Activated CD4-positive, alpha-beta T cell treated with anti-CD3 and anti-CD28 coated beads, Interleukin-2, amount 50 U/mL, for 48 hours (primary cell): ENCODE data around the gene OR14I1.

Experiments
- DNase-seq, 2 experiments: peaks; one replicate each; pipeline ENCODE4 v3.0.0-alpha.2; 2020

The OR14I1 gene

GRCh38 chr1:248702714-248703113, at the start of gene OR14I1:
OR14I1 (minus strand) TSS chr1:248702766.
- no peak for DNase-seq

- DNase-seq, result no peak
Observed at GRCh38 chr1:248751635-248752034, 49.1 kb upstream of the OR14I1 start.

GRCh38 chr1:248751142-248751541, 48.6 kb upstream of the OR14I1 start:
- DNase-seq, result no peak

GRCh38 chr1:248750496-248750895, 47.9 kb upstream of the OR14I1 start:
- no peak for DNase-seq

- DNase-seq, result no peak
Observed at GRCh38 chr1:248748211-248748610, 45.6 kb upstream of the OR14I1 start.

- DNase-seq, result no peak
Observed at GRCh38 chr1:248740876-248741275, 38.3 kb upstream of the OR14I1 start.

GRCh38 chr1:248739572-248740205, 37.1 kb upstream of the OR14I1 start:
- no peak for DNase-seq

- DNase-seq, result no peak
Observed at GRCh38 chr1:248737457-248737856, 34.9 kb upstream of the OR14I1 start.

GRCh38 chr1:248736977-248737376, 34.4 kb upstream of the OR14I1 start:
- no peak for DNase-seq

GRCh38 chr1:248733566-248733965, 31.0 kb upstream of the OR14I1 start:
- DNase-seq, result no peak

- DNase-seq, result no peak
Observed at GRCh38 chr1:248730507-248731335, 28.2 kb upstream of the OR14I1 start.

GRCh38 chr1:248714248-248714647, 11.7 kb upstream of the OR14I1 start:
- DNase-seq, result no peak

- no peak for DNase-seq
Observed at GRCh38 chr1:248710305-248710900, 7.8 kb upstream of the OR14I1 start.

GRCh38 chr1:248704606-248705005, 2.0 kb upstream of the OR14I1 start:
- DNase-seq, result no peak

GRCh38 chr1:248703674-248704073, 1.1 kb upstream of the OR14I1 start:
- no peak for DNase-seq

GRCh38 chr1:248699099-248699498, 3.5 kb downstream of the OR14I1 start:
- no peak for DNase-seq

- no peak for DNase-seq
Observed at GRCh38 chr1:248697907-248698306, 4.7 kb downstream of the OR14I1 start.

GRCh38 chr1:248696774-248697173, 5.8 kb downstream of the OR14I1 start:
- DNase-seq, result no peak

GRCh38 chr1:248696261-248696660, 6.3 kb downstream of the OR14I1 start:
- no peak for DNase-seq

- no peak for DNase-seq
Observed at GRCh38 chr1:248695451-248696132, 7.0 kb downstream of the OR14I1 start.

GRCh38 chr1:248691567-248692155, 10.9 kb downstream of the OR14I1 start:
- no peak for DNase-seq

- no peak for DNase-seq
Observed at GRCh38 chr1:248688527-248689298, 13.9 kb downstream of the OR14I1 start.
